Stimulated activated CD8-positive, alpha-beta memory T cell treated with anti-CD3 and anti-CD28 coated beads, Interleukin-4, amount 100 ng/mL, for 4 hours (primary cell): ENCODE data around the gene ADRA2C.

ENCODE experiments used
- DNase-seq, 2 donors: peaks; one replicate each; pipeline ENCODE4 v3.0.0-alpha.2; 2020; ENCODE audit warnings: low read depth in 2 of 2, low spot score in 1 of 2

The ADRA2C gene

DNA sequence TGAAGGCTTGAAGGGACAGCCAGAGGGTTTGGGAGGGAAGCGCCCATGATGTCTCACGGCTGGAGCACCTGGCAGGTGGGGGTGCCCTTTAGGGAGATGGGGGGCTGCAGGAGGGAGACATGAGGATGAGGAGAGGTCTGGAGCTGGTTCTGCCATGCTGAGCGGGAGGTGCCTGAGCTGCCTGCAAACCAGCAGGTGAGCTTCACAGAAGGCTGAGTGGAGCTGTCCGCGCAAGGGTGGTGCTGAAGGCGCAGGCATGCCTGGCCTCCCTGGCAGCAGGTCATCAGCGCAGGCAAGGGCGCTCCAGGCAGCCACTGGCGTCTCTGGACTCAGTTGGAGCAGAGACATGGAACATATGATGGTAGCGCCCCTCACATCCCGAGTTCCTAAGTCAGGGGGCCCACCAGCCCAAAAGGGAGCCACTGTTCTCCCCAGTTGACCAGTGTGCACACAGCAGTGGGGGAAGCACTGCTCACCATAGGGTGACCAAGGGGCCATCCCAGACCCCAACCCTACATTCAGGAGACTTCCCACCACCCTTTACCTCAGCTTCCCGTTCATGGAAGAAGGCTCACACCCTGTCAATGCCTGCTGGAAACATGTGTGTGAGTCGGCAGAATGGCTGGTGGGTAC, 25.8 kb downstream of the ADRA2C start:
- no peak for DNase-seq

DNA sequence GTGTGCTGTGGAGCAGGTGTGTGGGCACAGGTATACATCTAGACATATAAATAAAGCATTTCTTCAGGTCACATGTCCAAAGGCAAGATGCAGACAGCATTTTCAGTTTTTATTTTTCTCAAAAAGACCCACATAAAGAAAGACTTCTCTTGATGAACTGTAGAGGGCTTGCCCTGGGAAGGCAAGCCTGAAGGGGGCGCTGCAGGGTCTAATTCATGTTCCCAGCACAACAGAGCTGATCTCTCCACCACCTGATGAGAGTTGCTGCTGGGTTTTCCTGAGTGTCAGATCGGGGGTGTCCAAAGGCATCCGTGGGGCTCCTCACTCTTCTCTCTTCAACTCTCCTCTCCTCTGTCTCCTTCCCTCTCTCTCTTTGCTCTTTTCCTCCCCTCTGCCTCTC, 26.6 kb downstream of the ADRA2C start:
- DNase-seq, result no peak

DNA sequence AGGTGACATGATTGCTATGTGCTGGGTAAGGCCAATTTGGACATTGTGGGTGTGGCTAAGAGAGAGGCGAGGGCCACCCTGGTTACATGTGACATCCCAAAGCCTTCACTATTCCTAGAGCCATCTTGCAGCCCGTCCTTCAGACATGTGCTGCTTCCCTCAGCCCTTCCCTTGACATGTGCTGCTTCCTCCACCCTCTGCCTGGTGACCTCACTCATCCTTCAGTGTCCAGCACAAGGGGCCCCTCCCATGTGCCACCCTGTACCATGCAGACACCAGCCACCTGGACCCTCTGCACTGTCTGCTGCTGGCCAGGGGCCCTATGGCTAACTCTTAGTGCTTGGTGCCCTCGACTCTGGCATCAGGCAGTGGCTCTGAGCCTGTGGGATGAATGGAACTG, 27.4 kb downstream of the ADRA2C start:
- no peak for DNase-seq

DNA sequence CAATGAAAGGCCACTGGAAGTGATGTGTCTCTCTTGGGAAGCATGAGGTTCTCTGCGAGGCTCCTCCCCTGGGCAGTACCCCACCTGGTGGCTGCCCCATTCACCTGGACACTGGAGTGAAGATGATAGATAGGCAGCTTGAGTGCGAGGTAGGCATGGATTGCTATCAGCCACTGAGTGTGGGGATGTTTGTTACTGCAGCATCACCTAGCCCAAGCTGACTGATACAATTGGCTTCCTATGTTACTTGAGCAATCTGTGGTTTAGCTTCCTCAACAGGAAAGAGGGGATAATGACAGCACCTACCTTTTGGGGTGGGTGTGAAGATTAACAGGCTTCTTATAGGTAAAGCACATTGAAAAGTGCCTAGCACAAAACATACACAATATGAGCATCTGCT, 30.8 kb downstream of the ADRA2C start:
- DNase-seq, result no peak

DNA sequence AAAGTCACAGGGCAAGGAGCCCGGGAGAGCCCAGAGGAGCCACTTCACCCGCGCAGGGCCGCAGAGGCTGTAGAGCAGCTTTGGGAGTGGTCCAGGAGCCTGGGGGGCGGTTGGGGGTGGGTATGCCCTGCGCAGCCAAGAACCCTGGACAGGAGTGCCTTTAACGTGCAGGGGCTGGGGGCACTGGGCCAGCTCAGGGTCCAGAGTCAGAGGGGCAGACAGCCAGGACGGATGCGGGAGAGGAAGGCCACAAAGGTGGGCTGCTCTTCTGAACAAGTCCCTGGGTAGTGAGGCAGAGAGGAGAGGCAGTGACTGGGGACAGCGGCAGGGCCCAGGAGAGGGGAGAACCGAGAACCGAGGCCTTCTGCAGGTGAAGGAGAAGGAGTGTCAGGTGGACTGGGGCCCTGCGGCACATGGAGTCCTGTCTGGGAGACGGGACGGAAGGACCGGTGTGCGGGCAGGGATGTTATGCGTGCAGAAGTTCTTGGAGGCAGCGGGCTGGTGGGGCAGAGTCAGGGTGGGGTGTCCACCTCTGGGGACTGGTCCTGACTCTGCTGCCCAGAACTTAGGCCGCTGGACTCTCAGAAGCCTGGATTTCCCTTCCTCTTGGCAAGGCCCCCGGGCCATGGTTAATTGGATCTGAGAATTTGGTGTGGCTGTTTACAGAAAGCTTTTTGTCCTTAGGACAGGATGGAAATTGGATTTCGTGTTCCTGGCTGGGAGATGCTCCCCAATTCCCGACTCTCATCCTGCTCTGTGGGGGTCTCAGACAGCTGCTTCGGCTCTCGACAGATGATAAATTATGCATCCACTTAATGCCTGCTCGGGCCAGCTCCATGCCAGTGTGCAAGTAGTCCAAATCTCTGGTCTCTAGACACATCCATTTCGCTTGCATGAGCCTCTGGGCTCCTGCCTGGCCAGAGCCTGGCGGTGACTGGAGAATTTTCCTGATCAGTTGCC, 31.9 kb downstream of the ADRA2C start:
- no peak for DNase-seq

DNA sequence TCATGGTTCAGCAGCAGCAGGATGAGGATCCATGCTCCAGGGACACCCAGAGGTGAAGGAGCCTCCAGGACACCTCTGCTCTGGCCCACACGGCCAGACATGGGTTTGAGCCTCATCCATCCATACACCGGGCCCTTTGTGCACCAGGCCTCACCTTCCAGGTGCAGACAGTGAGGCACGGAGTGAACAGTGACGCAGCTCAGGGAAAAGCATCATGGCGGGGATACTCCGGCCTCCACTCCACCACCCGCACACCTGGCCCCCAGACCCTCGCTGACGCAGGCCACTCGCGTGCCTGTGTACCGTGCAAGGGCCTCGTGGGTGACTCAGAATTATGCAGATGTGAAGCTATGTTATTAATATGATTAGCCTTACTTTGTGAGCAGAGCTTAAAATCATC, 33.3 kb downstream of the ADRA2C start:
- no peak for DNase-seq

DNA sequence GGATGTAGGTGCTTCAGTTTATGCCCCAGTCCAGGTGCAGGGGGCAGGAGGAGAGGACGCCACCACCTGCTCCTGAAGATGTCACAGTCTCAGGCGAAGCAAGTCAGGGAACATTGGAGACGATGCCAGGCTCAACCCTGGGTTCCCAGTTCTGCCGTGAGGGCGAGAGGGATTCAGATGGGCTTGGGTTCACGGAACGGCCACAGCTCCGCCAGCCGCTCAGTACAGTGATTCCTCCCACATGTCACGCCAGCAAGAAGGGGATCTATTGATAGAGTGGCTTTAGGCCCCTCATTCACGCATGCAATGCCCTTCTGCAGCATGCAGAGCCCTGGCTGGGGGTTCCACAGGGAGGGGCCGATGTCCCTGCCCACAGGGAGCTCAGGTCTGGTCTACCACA, 34.2 kb downstream of the ADRA2C start:
- no peak for DNase-seq

DNA sequence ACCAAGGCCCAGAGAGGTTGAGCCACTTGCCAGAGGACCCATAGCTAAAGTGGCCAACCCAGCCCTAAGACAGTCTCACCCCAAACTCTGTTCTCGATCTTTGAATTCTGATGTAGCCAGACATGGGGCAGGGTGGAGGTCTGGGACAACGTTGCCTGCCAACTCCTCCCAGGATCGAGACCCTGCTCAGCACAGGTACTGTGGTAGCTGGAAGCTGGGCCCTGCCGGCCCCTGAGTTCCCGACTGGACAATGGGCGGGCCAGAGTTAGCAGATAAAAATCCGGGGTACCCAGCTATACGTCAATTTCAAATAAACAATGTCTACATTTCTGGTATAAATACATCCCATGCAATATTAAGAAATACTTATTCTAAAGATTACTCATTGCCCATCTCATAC, 35.3 kb downstream of the ADRA2C start:
- DNase-seq, result no peak

DNA sequence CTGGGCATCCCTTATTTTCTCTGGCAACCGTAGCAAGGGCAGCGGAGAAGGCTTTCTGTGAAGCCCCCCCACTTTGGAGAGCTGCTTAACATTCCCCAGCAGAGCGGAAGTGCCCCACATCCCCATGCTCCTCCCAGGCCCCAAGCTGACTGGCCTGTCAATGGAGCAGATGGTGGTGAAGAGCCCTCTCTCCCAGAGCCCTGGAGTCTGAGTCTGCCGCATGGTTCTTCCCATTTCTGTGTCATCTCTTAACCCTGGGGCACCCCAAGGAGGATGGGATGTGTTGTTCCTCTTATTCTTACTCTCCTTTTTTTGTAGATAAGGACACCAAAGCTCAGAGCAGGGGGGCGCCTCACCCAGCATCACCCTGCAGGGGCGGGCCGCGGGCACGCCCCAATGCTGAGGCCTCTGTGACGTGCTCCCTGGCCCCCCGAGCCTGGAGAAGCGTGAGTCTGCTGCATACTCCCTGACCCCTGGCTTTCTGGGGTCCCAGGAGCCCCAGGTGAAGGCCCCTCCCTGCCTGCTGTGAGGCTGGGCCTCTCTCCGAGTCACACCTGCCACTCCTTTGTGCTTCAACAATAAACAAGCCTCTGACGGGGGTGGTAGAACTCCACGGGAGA, 35.9 kb downstream of the ADRA2C start:
- no peak for DNase-seq

DNA sequence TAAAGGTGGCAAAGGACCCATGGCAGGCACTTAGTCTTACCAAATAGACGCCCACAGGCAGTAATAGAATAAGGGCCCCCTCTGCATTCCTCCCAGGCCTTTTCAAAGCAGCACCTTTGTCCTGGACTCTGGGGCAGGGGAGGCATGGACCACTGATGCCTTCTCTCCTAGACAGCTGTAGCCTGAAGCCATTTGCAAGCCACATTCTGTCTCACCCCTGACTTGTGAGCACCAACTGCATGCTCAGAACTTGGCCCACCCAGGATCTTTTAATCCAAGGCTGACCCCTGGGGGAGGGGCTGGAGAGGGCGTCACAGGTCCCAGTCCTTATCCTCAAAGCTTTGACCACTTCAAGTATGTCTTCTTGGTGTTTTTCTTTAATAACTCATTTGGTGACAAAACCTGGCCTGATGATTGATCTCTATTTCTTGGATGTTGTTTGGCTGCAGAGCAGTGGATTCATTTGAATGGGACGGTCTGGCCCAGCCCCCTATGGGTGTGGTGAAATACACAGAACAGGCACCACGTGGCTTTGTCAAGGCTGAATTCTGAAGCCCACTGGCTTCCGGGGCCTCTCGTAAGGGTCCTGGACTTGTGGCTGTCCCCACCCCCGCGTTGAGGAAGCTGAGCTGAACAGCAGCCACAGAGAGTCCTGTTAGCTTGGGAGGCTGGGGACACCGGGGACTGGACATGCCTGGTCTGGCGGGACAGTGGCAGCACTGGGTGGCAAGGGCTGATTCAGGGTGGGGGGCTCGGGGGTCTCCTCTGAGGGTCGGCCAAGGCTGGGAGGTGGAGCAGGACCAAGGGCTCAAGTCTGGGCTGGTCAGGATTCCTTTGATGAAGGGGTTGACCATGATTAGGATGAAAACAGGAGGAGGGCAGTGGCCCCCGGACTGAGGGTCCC, 36.6 kb downstream of the ADRA2C start:
- DNase-seq, result no peak

DNA sequence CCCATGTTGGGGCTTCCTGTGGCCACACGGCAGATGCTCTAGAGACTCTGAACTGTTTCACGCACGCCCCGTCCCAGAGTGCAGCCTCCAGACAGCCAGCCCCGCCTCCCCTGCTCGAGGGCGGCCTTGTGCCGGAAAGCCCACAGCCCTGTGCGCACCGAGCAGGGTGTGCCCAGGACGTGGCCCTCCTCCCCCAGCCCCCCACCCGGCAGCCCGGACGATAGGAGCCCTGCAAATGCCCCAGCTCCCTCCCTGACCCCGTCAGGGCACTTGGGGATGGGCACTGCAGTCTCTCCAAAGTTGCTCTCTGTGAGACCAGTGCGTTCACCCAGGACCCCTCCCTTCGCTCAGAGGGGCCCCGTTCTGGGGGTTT, 37.3 kb downstream of the ADRA2C start:
- DNase-seq, result no peak

DNA sequence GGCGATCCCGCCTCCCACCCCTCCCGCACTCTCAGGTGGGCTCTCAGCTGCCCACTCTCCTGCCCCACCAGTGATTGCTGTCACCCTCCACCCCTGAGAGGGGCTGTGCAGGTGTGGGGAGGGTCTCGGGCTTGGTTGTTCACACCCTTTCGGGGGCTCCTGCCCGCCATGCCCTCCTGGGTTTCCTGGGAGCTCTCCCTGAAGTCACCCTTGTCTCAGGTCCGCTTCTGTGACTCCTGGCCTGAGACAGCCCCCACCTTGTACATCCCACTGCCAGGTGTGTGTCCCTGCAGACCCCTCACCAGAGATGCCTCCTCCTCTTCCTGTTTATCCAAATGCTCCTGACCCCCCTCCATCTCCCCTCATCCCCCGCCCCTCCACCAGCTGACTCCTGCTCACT, 37.8 kb downstream of the ADRA2C start:
- DNase-seq, result no peak

DNA sequence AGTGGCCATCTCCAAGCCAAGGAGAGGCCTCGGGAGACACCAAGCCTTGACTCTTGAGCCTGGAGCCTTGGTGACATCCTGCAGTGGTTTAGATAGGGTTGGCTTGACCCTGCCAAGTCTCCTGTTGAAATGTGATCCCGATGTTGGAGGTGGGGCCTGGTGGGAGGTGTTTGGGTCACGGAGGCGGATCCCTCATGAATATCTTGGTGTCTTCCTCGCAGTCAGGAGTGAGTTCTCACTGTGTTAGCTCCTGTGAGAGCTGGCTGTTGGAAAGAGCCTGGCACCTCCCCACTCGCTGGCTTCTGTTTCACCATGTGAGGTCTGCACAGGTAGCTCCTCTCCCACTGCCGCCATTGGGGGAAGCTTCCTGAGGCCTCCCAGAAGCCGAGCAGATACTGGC, 38.8 kb downstream of the ADRA2C start:
- DNase-seq, result no peak

DNA sequence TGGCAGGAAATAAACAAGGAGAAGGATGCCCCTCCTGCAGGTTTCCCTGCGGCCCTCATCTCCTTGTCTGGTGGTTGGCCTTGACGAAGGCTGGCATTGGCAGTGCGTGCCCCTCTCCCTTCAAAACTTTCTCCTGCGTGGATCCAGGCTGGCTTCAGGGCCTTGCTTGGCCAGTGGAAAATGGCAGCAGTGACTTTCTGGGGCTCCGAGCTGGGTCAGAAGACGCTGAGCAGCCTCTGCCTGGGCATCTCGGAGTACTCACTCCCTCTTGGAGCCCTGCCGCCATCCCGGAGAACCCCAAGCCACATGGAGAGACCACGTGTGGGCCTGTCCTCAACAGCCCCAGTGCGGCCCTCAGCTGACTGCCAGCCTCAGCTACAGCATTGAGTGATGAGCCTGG, 39.5 kb downstream of the ADRA2C start:
- DNase-seq, result no peak

DNA sequence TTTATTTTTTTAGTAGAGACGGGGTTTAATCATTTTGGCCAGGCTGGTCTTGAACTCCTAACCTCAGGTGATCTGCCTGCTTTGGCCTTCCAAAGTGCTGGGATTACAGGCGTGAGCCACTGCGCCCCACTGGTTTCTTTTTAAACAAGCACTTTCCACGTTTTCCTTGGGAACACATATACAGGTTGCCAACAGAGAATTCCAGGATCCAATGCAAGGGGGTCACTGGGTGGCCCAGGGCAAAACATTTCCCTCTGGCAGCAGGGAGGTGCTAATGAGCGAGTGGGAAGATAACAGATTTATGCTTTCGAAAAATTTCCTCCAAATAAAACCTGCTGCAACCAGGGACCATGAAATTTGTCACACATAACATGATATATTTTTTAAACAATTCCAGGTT, 41.1 kb downstream of the ADRA2C start:
- DNase-seq, result no peak

DNA sequence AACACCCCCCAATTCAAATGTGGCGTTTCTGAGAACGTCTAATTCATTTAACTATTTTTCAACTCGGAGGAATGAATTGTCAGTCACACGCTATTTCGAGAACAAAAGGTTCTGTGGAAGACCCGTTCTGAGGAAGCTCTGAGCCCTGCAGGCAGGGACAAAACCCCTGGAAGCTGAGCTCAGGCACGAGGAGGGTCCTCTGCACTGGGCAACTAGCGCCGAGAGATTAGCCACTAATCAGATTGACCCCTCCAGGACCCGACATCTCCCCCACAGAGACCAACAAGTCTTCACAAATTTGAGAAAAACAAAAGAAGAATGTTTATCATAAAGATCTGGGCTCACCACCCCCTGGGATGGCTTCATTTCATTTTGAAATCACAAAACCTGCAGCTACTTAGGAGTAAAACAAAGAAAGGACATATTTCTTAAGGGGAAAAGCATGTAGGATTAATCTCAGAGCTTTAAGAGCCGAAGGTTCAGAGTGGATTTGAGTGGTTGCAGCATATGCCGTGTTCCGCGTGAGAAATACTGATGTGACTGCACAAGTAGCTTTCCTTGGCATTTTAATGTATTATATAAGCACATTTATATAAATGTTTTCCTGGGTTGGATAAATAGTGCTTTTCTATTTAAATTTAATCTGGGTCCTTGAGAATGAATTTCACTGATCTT, 41.8 kb downstream of the ADRA2C start:
- DNase-seq, result no peak

DNA sequence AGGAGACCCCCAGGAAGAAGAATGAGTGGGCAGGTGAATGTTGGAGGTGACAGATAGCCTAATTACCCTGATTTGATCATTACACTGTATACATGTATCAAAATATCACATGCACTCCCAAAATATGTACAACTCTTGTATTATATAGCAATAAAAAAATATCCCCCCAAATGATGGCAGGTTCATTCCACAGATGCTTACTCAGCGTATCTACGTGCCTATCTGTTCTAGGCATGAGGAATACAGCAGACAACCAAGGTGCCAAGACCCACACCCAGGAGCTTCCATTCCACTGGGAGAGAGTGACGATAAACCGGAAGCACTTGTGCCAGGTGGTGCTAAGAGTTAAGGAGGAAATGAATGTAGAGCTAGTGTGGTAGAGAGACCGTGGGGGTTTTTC, 42.4 kb downstream of the ADRA2C start:
- DNase-seq, result no peak

DNA sequence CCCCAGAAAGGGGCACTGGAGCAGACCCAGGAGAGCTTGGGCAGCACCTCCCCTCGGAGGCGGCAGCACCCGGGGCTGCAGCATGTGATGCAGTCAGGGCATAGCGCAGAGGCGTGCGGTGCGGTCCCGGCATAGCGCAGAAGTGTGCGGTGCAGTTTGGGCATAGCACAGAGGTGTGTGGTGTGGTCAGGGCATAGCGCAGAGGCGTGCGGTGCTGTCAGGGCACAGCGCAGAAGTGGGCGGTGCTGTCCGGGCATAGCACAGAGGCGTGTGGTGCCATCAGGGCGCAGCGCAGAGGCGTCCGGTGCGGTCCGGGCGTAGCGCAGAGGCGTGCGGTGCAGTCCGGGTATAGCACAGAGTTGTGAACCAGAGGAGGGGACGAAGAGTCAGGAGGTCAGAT, 42.8 kb downstream of the ADRA2C start:
- no peak for DNase-seq

DNA sequence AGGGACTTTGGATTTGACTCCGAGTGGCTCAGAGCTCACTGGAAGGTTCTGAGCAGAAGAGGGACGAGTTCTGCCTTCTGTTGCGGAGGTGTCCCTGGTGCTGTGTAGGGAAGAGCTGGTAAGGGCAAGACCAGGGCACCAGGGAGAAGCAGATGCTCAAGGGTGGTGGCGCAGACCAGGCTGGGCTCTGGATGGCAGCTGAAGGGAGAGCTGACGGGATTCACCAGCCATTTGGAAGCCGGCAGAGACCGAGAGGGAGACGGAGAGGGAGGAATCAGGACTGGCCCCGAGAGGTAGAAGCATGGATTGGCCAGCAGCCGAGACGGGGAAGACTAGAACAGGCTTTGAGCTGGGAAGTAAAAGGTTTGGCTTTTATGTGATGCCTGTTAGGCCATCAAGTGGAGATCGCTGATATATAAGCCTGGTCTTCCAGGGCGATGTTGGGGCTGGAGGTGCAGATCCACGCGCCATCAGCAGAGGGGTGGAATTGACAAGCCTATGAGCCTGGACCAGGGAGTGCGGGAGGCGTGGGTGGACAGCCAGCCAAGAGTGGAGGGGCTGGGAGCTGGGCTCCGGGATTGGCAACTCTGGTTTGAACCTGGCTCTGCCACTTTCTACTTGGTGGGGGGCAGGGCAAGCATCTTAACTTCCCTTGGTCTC, 43.4 kb downstream of the ADRA2C start:
- no peak for DNase-seq

DNA sequence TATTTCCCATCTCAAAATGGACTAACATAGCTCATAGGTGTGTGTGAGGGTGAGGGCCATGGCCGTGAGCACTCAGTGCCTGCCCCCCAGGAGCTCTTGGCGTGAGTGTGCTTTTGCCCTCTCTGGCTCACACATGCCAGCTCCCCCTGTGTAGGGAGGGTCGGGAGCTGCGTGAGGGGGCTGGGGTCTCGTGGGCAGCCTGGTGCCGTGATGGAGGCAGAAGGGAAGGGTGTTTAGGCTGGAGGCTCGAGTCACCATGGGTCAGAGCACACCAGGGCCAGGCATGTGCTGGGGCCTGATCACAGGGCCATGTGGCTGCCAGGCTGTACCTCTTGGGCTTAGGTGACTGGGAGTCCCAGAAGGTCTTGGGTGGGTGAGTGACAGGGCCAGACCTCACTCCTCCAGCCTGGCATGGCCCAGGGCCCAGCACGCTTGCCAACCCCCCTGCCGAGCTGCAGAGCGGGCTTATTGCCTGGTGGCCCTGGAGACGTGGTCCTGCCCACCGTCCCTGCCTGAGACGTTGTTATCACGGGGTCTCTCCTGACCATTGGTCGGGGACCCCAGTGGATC, 44.0 kb downstream of the ADRA2C start:
- DNase-seq, result no peak
